K562 (cell line): ENCODE data around the gene TLX2. TPM values are rescaled to one million over a fixed set of nuclear protein-coding genes. Genes with fewer than 3 reads are reported as not detected.

Experiments used
- ATF1 ChIP-seq, 2 experiments: fragments of 450-650 bp in 1 of 2; IDR thresholded peaks; 2 replicates each; pipeline ENCODE4 v1.6.1; 2016; ENCODE audit warnings: missing compliant biosample characterization in 1 of 2, missing genetic modification characterization in 1 of 2
- CBX8 ChIP-seq: fragments of 200-600 bp; sonication (generic); IDR thresholded peaks from 2 replicates; pipeline ENCODE4 v1.6.1; 2012; ENCODE audit warnings: borderline replicate concordance, mixed run types, low read depth, mild to moderate bottlenecking, moderate library complexity, mixed read lengths, low read length, control low read depth, inconsistent platforms; ENCODE audit not compliant: poor library complexity, severe bottlenecking; ENCODE audit errors: extremely low read depth
- CCAR2 ChIP-seq: fragments of 200-400 bp; formaldehyde crosslinking; IDR thresholded peaks from 2 replicates; pipeline ENCODE4 v1.6.1; 2017; ENCODE audit warnings: mild to moderate bottlenecking, low read depth, low read length
- CREM ChIP-seq: IDR thresholded peaks from 2 replicates; pipeline ENCODE4 v1.6.1; 2014; ENCODE audit warnings: antibody characterized with exemption, low read depth
- FOXJ3 ChIP-seq: sonication (generic); formaldehyde crosslinking; IDR thresholded peaks from 2 replicates; pipeline ENCODE4 v1.4.0; 2020; ENCODE audit warnings: mild to moderate bottlenecking, missing genetic modification reagents
- FUS ChIP-seq: fragments of 200-400 bp; formaldehyde crosslinking; optimal IDR thresholded peaks from 2 replicates; pipeline ENCODE3; 2017; ENCODE audit warnings: low read depth, low read length
- HEY1 ChIP-seq: fragments of 250-450 bp; sonication (Bioruptor Pico); IDR thresholded peaks from 2 replicates; pipeline ENCODE4 v1.5.0; 2020; ENCODE audit warnings: mild to moderate bottlenecking, moderate library complexity, borderline replicate concordance
- KLF16 ChIP-seq: IDR thresholded peaks from 2 replicates; pipeline ENCODE4 v1.6.1; 2016; ENCODE audit warnings: antibody characterized with exemption
- PBX2 ChIP-seq, 2 experiments: IDR thresholded peaks in 1 of 2; conservative IDR thresholded peaks in 1 of 2; 2 replicates each; pipeline ENCODE4 v1.6.1; 2016; ENCODE audit warnings: low read depth in 2 of 2, mild to moderate bottlenecking in 1 of 2, missing compliant biosample characterization in 1 of 2, missing genetic modification characterization in 1 of 2, moderate library complexity in 1 of 2
- SFPQ ChIP-seq: fragments of 200-400 bp; formaldehyde crosslinking; IDR thresholded peaks from 2 replicates; pipeline ENCODE4 v1.6.1; 2017; ENCODE audit warnings: mild to moderate bottlenecking, low read depth, low read length, moderate library complexity
- UBTF ChIP-seq, 2 experiments: IDR thresholded peaks; 2 replicates each; pipeline ENCODE4 v1.6.1; 2012; ENCODE audit warnings: improper control_type of control experiment in 2 of 2, low read depth in 2 of 2, low read length in 2 of 2, borderline replicate concordance in 1 of 2
- ZKSCAN1 ChIP-seq: fragments of 150-350 bp; IDR thresholded peaks from 2 replicates; pipeline ENCODE4 v1.6.1; 2016; ENCODE audit warnings: low read depth, low read length
- ZNF165 ChIP-seq: fragments of 250-450 bp; sonication (Bioruptor Pico); IDR thresholded peaks from 2 replicates; pipeline ENCODE4 v1.4.0; 2020; ENCODE audit warnings: borderline replicate concordance
- ZNF277 ChIP-seq: fragments of 250-450 bp; sonication (Bioruptor Pico); IDR thresholded peaks from 2 replicates; pipeline ENCODE4 v1.8.0; 2022; ENCODE audit warnings: inconsistent platforms, mild to moderate bottlenecking, moderate library complexity, borderline replicate concordance
- polyA plus RNA-seq, 8 experiments: library from polyadenylated mRNA; depleted of rRNA in 4 of 8; stranded (reverse) in 5 of 8; unstranded in 3 of 8; fragments of >200 nt; fragmentation: Nextera tagmentation in 2 of 8; fragmentation: Illumina TruSeq in 1 of 8; extraction: Ambion mirVana in 2 of 8; extraction: Trizol in 1 of 8; gene quantifications; 2 replicates each; pipeline versions ENCODE4 v1.2.1 to v1.2.3, GENCODE V29; 2011 to 2014; ENCODE audit warnings: inconsistent platforms in 1 of 8, missing spikeins in 1 of 8
- total RNA-seq, 7 experiments: library from RNA; depleted of rRNA in 6 of 7; stranded (reverse); fragments of >200 nt in 6 of 7; fragmentation: Illumina TruSeq in 2 of 7; extraction: Trizol in 2 of 7; gene quantifications; 2 replicates each; pipeline versions ENCODE4 v1.2.1 to v1.2.3, GENCODE V29; 2011 to 2021; ENCODE audit warnings: low replicate concordance in 1 of 7

The TLX2 gene
- total and polyA plus RNA-seq, 9 of the 15 experiments (the other 6 are each of a cell fraction or from before 2014, with no cell fraction given) = not detected

- TF ChIP-seq SFPQ = no peak
- no peak for TF ChIP-seq ATF1 (CRISPR knock-in tag; IDR thresholded peaks at IDR 0.05)
- peak; percentile 90 for TF ChIP-seq ATF1 (tag; IDR thresholded peaks at IDR 0.05)
- 0 out of 2 replicates have a peak, but pooled peaks have one; percentile 30 for TF ChIP-seq ZKSCAN1
- TF ChIP-seq CREM = peak; percentile 94
- peak; percentile 78; the same call in 1 of the 2 replicates for TF ChIP-seq HEY1
- TF ChIP-seq UBTF (IDR thresholded peaks at IDR 0.05; ENCODE audit: borderline replicate concordance in 1 of 2, low read depth in 2 of 2, low read length in 2 of 2) = peak; percentile 81 to 82
- TF ChIP-seq ZNF165 (CRISPR knock-in tag) = no peak
- TF ChIP-seq FOXJ3 (CRISPR knock-in tag) = no peak
- TF ChIP-seq FUS = no peak
- TF ChIP-seq PBX2 (CRISPR knock-in tag; IDR thresholded peaks at IDR 0.05; ENCODE audit: low read depth) = no peak
- no peak for TF ChIP-seq PBX2 (tag; conservative IDR thresholded peaks at IDR 0.05; ENCODE audit: low read depth)
- TF ChIP-seq CCAR2 = no peak
- peak; percentile 74; the same call in 1 of the 2 replicates for TF ChIP-seq KLF16
- TF ChIP-seq ZNF277 = no peak
- no peak for TF ChIP-seq CBX8
Observed at GRCh38 chr2:74472086-74472944, 41.9 kb upstream of the TLX2 start, which contains the start of gene MRPL53 (continued).
